K562 (cell line): ENCODE results near the gene COL25A1. TPM values are rescaled to one million over a fixed set of nuclear protein-coding genes. Genes with fewer than 3 reads are reported as not detected.

ENCODE experiments used
- ATAC-seq: fragments of 200-7000 bp; cut with Tn5 transposase; 3 replicates; pipeline ENCODE4 v1.9.1; 2020; ENCODE audit warnings: moderate library complexity
- BruUV-seq: library from RNA; stranded (reverse); fragments of 400-500 nt; replicated peaks from 2 replicates; lab custom pipeline; 2021; lab: Mats Ljungman, UMichigan
- CTCF ChIA-PET: fragments of 300-600 bp; formaldehyde crosslinking; extraction: SDS; loops from one replicate; lab custom pipeline; 2021; ENCODE audit warnings: low intra/inter-chr PET ratio; lab: Yijun Ruan, JAX
- POLR2A ChIA-PET: fragments of 300-600, 350-650 bp; sonication (Branson Sonifier 250); formaldehyde crosslinking; extraction: SDS; loops from one replicate; lab custom pipeline; 2021; ENCODE audit warnings: antibody characterized with exemption, inconsistent platforms; lab: Yijun Ruan, JAX
- DNase-seq, 4 experiments: peaks; one replicate each; pipeline versions ENCODE4 v3.0.0 to v3.0.0-alpha.2; 2011 to 2018; ENCODE audit warnings: low spot score in 3 of 4, mixed read lengths in 3 of 4; ENCODE audit errors: extremely low read depth in 1 of 4
- FAIRE-seq: peaks from 2 replicates; lab custom pipeline; 2011; peaks lifted over from hg19 to GRCh38; lab: Jason Lieb, UNC
- H2AFZ ChIP-seq: 2 replicates; pipeline ENCODE4 v1.6.0; 2011; ENCODE audit warnings: low read depth, low read length, control low read depth, inconsistent platforms
- H3K27ac ChIP-seq: fragments of 200-600 bp; 3 replicates; pipeline ENCODE4 v1.8.0; 2011; ENCODE audit warnings: low read depth, mild to moderate bottlenecking, control low read depth, inconsistent platforms, low read length, moderate library complexity, mixed read lengths; ENCODE audit errors: extremely low read depth
- H3K27me3 ChIP-seq, 2 experiments: fragments of 300-600 bp in 1 of 2; 2 replicates in 1 of 2; 3 replicates in 1 of 2; pipeline versions ENCODE4 v1.6.0 to v1.8.0; 2011; ENCODE audit warnings: inconsistent platforms in 2 of 2, low read length in 2 of 2, mild to moderate bottlenecking in 1 of 2, mixed read lengths in 1 of 2, moderate library complexity in 1 of 2; ENCODE audit not compliant: control insufficient read depth in 2 of 2, insufficient read depth in 2 of 2
- H3K36me3 ChIP-seq: fragments of 300-600 bp; 3 replicates; pipeline ENCODE4 v1.8.0; 2011; ENCODE audit warnings: mild to moderate bottlenecking, low read length, inconsistent platforms; ENCODE audit not compliant: control insufficient read depth, insufficient read depth
- H3K4me1 ChIP-seq, 2 experiments: fragments of 200-600 bp in 1 of 2; replicated peaks in 1 of 2; 2 replicates in 1 of 2; 3 replicates in 1 of 2; pipeline versions ENCODE4 v1.5.1 to v1.8.0; 2011; ENCODE audit warnings: inconsistent platforms in 2 of 2, low read length in 2 of 2, mild to moderate bottlenecking in 1 of 2, mixed read lengths in 1 of 2, moderate library complexity in 1 of 2; ENCODE audit not compliant: control insufficient read depth in 2 of 2, insufficient read depth in 2 of 2
- H3K4me2 ChIP-seq: 2 replicates; pipeline ENCODE4 v1.6.1; 2011; ENCODE audit warnings: low read length, control low read depth, inconsistent platforms, mixed read lengths; ENCODE audit not compliant: insufficient read depth
- H3K4me3 ChIP-seq: fragments of 200-600 bp; sonication (generic), shearing (Covaris generic); 2 replicates; pipeline ENCODE4 v1.5.1; 2016; ENCODE audit warnings: control low read depth, inconsistent platforms
- H3K79me2 ChIP-seq: fragments of 200-600 bp; 3 replicates; pipeline ENCODE4 v1.8.0; 2011; ENCODE audit warnings: low read length, inconsistent platforms; ENCODE audit not compliant: control insufficient read depth, insufficient read depth
- H3K9ac ChIP-seq, 2 experiments: 2 replicates each; pipeline versions ENCODE4 v1.6.0 to v1.6.1; 2011; ENCODE audit warnings: low read depth in 2 of 2, low read length in 2 of 2, control low read depth in 1 of 2, inconsistent platforms in 1 of 2, mild to moderate bottlenecking in 1 of 2, mixed read lengths in 1 of 2; ENCODE audit not compliant: insufficient read depth in 1 of 2
- H3K9me1 ChIP-seq: one replicate; pipeline ENCODE4 v1.6.0; 2011; ENCODE audit warnings: inconsistent platforms, mild to moderate bottlenecking, low read length, moderate library complexity; ENCODE audit not compliant: control insufficient read depth, insufficient read depth
- H3K9me3 ChIP-seq: replicated peaks from 2 replicates; pipeline ENCODE4 v1.5.1; 2011; ENCODE audit warnings: low read depth, low read length, inconsistent platforms; ENCODE audit not compliant: control insufficient read depth, insufficient read depth
- H4K20me1 ChIP-seq: replicated peaks from 2 replicates; pipeline ENCODE4 v1.6.1; 2011; ENCODE audit warnings: low read length, inconsistent platforms, mixed read lengths; ENCODE audit not compliant: control insufficient read depth, insufficient read depth
- CREM ChIP-seq: IDR thresholded peaks from 2 replicates; pipeline ENCODE4 v1.6.1; 2014; ENCODE audit warnings: antibody characterized with exemption, low read depth
- FIP1L1 ChIP-seq: fragments of 200-400 bp; formaldehyde crosslinking; IDR thresholded peaks from 2 replicates; pipeline ENCODE4 v1.6.1; 2018; ENCODE audit warnings: mild to moderate bottlenecking, low read depth, low read length; ENCODE audit not compliant: poor library complexity, severe bottlenecking
- GTF2A2 ChIP-seq: IDR thresholded peaks from 2 replicates; pipeline ENCODE4 v1.6.1; 2016; ENCODE audit warnings: mild to moderate bottlenecking, missing genetic modification characterization, missing compliant biosample characterization
- HNRNPUL1 ChIP-seq: fragments of 200-400 bp; formaldehyde crosslinking; IDR thresholded peaks from 2 replicates; pipeline ENCODE4 v1.6.1; 2017; ENCODE audit warnings: low read length
- MTF1 ChIP-seq: fragments of 250-450 bp; sonication (Bioruptor Pico); IDR thresholded peaks from 2 replicates; pipeline ENCODE4 v1.9.0; 2021; ENCODE audit warnings: moderate library complexity, mild to moderate bottlenecking, inconsistent platforms, borderline replicate concordance
- ZNF146 ChIP-seq: IDR thresholded peaks from one replicate; pipeline ENCODE4 v1.6.1; 2018; ENCODE audit warnings: missing compliant biosample characterization; ENCODE audit not compliant: unreplicated experiment
- ZNF316 ChIP-seq: fragments of 450-650 bp; IDR thresholded peaks from 2 replicates; pipeline ENCODE4 v1.6.1; 2016
- WGBS: fragments of 100-300 bp; shearing (Covaris generic); methylation state at CpG from one replicate; pipeline ENCODE4 v1.1.6; 2016; ENCODE audit warnings: low coverage, mixed read lengths; ENCODE audit not compliant: insufficient coverage; ENCODE audit errors: missing lambda C conversion rate; 5-methylcytosine and 5-hydroxymethylcytosine counted together
- in situ Hi-C: fragments of 300-500 bp; cut with MboI; formaldehyde crosslinking; loops from 4 replicates; pipeline ENCODE4 v1.15.0; 2018; ENCODE audit warnings: inconsistent platforms, mixed read lengths
- intact Hi-C: fragments of 100-400 bp; cut with micrococcal nuclease; formaldehyde crosslinking; loops from 2 replicates; pipeline ENCODE4 v1.14.2; 2022
- polyA plus RNA-seq, 8 experiments: library from polyadenylated mRNA; depleted of rRNA in 4 of 8; stranded (reverse) in 5 of 8; unstranded in 3 of 8; fragments of >200 nt; fragmentation: Nextera tagmentation in 2 of 8; fragmentation: Illumina TruSeq in 1 of 8; extraction: Ambion mirVana in 2 of 8; extraction: Trizol in 1 of 8; gene quantifications; 2 replicates each; pipeline versions ENCODE4 v1.2.1 to v1.2.3, GENCODE V29; 2011 to 2014; ENCODE audit warnings: inconsistent platforms in 1 of 8, missing spikeins in 1 of 8
- total RNA-seq, 7 experiments: library from RNA; depleted of rRNA in 6 of 7; stranded (reverse); fragments of >200 nt in 6 of 7; fragmentation: Illumina TruSeq in 2 of 7; extraction: Trizol in 2 of 7; gene quantifications; 2 replicates each; pipeline versions ENCODE4 v1.2.1 to v1.2.3, GENCODE V29; 2011 to 2021; ENCODE audit warnings: low replicate concordance in 1 of 7
- TF ChIP-seq, protein P1 (sequence below), 2 experiments: fragments of 450-650 bp in 1 of 2; sonication (generic) in 1 of 2; formaldehyde crosslinking in 1 of 2; IDR thresholded peaks in 1 of 2; conservative IDR thresholded peaks in 1 of 2; 2 replicates each; pipeline versions ENCODE4 v1.6.1 to v1.8.1; 2016 to 2023; ENCODE audit warnings: mild to moderate bottlenecking in 2 of 2, moderate library complexity in 2 of 2, inconsistent platforms in 1 of 2, missing genetic modification reagents in 1 of 2

COL25A1 gene
- total and polyA plus RNA-seq, 9 of the 15 experiments (the other 6 are each of a cell fraction or from before 2014, with no cell fraction given), result 0.03 to 0.62 (median 0.27) TPM

DNA sequence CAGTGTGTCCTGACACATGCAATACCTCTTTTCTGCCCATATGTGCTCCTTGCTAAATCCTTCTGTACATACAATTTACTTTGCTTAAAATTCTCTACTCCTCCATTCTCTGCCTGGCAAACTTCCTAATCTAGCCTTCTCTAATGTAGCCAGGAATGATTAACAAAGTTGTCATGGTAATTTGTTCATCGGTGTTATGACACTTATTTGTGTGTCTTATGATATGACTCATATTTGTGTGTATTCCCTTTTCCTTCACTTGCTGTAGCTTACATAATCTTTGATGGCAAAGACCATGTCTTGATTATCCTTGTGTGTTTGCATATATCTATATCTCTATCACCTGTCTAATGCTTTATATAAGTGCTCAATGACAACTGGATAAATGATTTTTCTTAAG, 133.3 kb downstream of the COL25A1 start:
- intact Hi-C loops (no loop called here), in situ Hi-C loops (no loop called here)
- Histone ChIP-seq H4K20me1 (no peaks in the 10 kb centered on the region), H3K27ac (no peak overlapping the region), H3K27me3 (no peaks in the 10 kb centered on the region), H3K9me1 (no peaks in the 10 kb centered on the region), H2AFZ (peak overlapping the region; percentile 30), H3K9me3 (no peaks in the 10 kb centered on the region), H3K9ac (no peak overlapping the region), H3K4me2 (no peak overlapping the region), H3K4me1 (peaks cover 0 to 18% of the 10 kb centered on the region in 2 experiments; a peak in 2 of 5 replicates), H3K36me3 (no peaks in the 10 kb centered on the region), H3K4me3 (no peak overlapping the region), H3K79me2 (no peaks in the 10 kb centered on the region)
- FAIRE-seq (no peak), ATAC-seq (peak; percentile 65), DNase-seq (no peak)
- CTCF ChIA-PET, result no interaction called here
- no TSS peak for BruUV-seq
- WGBS, result 35% methylated on average over 1 of the region's 1 CpG
- POLR2A ChIA-PET, result no interaction called here
- TF ChIP-seq, protein P1, sequence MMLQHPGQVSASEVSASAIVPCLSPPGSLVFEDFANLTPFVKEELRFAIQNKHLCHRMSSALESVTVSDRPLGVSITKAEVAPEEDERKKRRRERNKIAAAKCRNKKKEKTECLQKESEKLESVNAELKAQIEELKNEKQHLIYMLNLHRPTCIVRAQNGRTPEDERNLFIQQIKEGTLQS (IDR thresholded peaks at IDR 0.05), result peak; percentile 53; the same call in 1 of the 2 replicates
- TF ChIP-seq, protein P1 (CRISPR knock-in tag; conservative IDR thresholded peaks at IDR 0.05), result no peak
- no peak for TF ChIP-seq MTF1 (CRISPR knock-in tag)

DNA sequence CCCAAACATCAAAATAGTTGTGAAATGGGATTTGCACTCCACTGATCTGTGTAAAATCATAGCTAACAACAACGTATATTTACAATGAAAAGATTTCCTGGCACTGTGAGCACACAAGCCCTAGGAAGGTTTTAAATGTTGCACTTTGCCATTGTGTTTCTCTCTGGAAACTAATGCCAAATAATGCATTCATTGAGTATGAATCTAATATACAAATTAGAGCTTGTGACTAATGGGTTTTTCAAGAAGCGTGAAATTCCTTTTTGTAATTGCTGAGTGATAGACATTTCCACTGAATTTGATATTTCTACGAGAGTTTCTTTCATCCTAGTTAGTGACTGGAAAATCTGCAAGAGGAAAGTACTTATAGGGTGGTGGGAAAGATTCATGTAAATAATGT, 135.9 kb downstream of the COL25A1 start:
- H3K27me3 ChIP-seq, result no peaks in the 10 kb centered on the region
- BruUV-seq, result no TSS peak
- H3K9me3 ChIP-seq, result no peaks in the 10 kb centered on the region
- no peak for DNase-seq
- 75% methylated on average over 3 of the region's 3 CpGs for WGBS
- no peak overlapping the region for H3K4me3 ChIP-seq
- in situ Hi-C loops, result no loop called here
- no peaks in the 10 kb centered on the region for H3K9me1 ChIP-seq
- no peak overlapping the region for H2AFZ ChIP-seq
- ATAC-seq, result no peak
- H3K27ac ChIP-seq, result no peak overlapping the region
- TF ChIP-seq ZNF316, result no peak
- no peak for TF ChIP-seq CREM
- TF ChIP-seq HNRNPUL1, result no peak
- TF ChIP-seq ZNF146 (CRISPR knock-in tag), result no peak
- TF ChIP-seq FIP1L1, result no peak
- no peak for TF ChIP-seq GTF2A2 (tag)
- TF ChIP-seq, all 486 proteins: peak for 0
- no peak overlapping the region for H3K4me2 ChIP-seq
- ChIA-PET POLR2A (interaction anchor here (1.0 kb wide), 1 partner anchor 12 kb away, joined by 3 read pairs; no protein-coding TSS in a partner anchor), CTCF (no interaction called here)
- H3K79me2 ChIP-seq, result no peaks in the 10 kb centered on the region
- intact Hi-C loops, result no loop called here
- H4K20me1 ChIP-seq, result no peaks in the 10 kb centered on the region
- H3K9ac ChIP-seq, result no peak overlapping the region
- no peak for FAIRE-seq
- H3K36me3 ChIP-seq, result no peaks in the 10 kb centered on the region
- no peaks in the 10 kb centered on the region; a peak in 1 of 5 replicates for H3K4me1 ChIP-seq
